SKM-1 treated with dmso at 0.1 percent for 144 hours (cell line): Measurements from ENCODE around the gene AP1S3.
"Not testable (repeated sequence)": the region's sequence is repeated elsewhere in the genome, so short reads cannot be mapped to it uniquely, and the experiment has no call there.

Experiments
- DNase-seq: peaks from one replicate; lab custom pipeline; 2025; ENCODE audit not compliant: unreplicated experiment; lab: John Stamatoyannopoulos, UW

AP1S3 gene

DNA sequence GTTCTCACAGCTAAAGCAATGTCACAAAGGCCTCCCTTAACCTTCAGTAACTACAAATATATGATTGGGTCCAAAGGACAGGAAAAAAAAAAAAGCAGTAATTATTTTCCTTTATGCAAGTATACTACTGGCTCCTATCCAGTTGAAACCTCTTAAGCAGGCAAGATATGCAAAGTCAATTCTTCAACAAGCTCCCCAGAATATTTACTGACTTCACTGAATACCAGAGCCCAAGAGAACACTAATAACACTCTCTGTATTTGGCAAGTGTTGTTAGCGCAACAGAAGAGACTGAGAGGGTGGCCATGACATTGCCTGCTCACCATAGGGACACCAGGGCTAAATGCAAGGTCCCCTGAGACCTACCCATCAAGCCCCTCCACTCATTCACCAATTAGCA lies 74.5 kb downstream of the AP1S3 start:
- DNase-seq: no peak

DNA sequence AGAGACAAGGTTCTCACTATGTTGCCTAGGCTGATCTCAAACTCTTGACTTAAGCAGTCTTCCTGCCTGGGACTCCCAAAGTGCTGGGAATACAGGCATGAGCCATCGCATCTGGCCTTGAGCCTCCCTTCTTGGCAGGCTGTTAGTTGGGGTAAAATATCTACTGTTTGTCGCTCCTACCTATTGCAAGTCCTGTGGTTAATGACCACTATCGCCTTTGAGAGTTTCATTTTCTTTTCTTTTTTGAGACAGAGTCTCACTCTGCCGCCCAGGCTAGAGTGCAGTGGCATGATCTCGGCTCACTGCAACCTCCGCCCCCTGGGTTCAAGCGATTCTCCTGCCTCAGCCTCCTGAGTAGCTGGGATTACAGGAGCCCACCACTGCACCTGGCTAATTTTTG lies 75.6 kb downstream of the AP1S3 start:
- not testable (repeated sequence) for DNase-seq

DNA sequence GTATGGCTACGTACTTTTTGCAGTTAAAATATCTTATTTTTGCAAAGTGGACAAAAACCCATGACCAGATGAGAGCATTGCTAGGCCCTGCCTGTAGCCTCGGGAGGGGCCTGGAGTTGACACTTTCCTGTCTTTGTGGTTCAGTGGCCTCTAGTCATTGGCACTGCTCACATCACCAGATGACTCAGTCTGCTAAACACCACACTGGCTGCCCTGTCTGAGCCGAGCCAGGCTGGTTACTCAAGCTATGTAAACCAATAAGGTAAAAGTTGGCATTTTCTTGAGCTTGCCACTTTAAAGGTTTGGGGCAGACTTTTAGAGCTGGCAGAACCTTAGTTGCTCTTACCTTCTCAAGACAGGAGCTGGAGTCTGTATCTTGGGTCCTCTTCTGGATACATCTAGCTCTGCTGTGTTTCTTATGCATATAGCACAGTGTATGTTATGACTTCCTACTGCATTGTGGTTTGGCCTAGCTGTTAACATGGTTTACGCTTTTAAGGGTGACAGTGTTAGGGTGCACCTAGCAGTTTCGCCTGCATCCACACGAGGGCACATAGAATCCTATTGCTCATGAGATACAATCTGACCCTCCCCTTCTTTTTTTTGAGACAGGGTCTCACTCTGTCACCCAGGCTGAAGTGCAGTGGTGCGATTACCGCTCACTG lies 76.4 kb downstream of the AP1S3 start:
- DNase-seq: no peak

DNA sequence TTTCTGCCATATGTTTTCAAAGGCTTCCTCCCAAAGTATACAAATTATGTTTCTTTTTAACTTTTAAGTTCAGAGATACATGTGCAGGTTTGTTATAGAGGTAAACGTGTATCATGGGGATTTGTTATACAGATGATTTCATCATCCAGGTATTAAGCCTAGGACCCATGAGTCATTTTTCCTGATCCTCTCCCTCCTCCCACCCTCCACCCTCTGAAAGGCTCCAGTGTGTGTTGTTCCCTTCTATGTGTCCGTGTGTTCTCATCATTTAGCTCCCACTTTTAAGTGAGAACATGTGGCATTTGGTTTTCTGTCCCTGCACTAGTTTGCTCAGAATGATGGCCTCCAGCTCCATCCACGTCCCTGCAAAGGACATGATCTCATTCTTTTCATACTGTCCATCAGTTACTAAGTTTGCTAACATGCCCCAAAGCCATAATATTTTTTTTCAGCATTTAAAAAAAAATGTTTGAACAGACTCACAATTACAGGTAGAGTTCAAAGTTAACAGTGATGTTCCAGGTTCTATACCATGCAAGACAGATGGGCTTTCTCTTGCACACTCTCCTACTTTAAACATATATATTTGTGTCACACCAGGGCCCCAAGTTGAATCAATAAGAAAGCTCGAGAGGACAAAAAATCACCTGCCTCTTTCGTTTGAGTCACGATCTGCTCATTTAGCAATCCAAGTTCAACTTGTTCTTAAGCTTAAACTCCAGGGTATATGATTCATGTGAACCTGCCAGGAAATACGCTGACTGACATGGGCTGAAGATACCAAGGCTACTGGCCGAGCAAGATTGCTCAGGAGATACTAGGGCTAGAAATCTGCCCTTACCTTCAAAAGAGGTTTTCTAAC lies 77.6 kb downstream of the AP1S3 start:
- DNase-seq: no peak

DNA sequence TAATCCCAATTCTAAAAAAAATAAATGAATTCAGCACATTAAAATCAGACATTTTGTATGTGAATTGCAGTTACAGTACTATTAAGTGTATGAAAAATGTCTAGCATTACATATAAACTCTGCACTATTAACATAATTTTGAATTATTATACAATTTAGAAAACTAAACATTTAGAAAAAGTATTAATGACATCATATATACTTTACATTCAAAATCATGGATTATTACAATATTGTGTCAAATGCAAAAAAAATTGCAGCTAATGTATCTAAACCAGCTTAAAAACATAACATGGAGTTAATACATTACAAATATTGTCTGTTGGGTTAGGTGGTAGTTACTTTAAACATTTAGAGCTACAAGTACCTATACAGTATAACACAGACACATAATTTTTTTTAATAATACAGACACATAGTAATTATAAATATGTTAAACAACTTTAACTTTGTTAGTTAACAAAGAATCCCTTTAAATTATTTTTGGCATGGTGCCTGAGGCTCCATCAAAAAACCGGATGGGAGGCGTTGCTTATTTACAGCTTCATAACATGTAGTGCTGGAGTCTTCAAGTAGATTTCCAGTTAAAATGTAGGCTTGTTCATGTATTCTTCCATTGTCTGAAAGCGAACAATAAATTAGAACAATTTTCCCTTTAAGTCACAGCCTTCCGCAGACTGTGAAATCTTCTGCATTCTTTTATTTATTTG lies 79.1 kb downstream of the AP1S3 start:
- no peak for DNase-seq

DNA sequence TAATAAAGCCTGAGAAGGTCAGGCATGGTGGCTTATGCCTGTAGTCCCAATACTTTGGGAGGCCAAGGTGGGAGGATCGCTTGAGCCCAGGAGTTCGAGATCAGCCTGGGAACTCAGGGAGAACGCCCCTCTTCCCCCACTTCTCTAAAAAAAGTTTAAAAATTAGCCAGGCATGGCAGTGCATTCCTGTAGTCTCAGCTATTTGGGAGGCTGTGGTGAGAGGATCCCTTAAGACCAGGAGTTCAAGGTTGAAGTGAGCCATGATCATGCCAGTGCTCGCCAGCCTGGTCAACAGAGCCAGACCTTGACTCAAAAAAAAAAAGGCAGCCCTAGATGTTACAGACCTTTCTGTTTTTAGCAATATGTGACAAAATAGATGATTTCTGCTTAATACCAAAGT lies 83.4 kb downstream of the AP1S3 start:
- no peak for DNase-seq

DNA sequence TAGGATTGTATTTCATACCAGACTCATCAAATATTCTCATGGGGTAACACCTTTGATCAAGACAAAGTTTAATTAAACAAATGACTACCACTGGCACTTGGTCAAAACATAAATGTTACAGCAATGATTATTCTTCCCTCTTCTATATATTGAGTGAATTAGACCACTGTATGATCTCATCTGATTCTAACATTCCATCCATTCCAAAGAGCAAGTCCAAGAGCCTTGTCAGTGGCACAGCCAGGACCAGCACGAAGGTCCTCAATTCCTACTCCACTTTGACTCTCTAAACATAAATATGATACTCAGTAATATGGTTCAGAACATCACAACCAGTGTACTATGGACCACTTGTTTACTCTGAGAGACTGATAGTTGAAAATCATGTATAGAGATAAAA lies 86.4 kb downstream of the AP1S3 start:
- no peak for DNase-seq

DNA sequence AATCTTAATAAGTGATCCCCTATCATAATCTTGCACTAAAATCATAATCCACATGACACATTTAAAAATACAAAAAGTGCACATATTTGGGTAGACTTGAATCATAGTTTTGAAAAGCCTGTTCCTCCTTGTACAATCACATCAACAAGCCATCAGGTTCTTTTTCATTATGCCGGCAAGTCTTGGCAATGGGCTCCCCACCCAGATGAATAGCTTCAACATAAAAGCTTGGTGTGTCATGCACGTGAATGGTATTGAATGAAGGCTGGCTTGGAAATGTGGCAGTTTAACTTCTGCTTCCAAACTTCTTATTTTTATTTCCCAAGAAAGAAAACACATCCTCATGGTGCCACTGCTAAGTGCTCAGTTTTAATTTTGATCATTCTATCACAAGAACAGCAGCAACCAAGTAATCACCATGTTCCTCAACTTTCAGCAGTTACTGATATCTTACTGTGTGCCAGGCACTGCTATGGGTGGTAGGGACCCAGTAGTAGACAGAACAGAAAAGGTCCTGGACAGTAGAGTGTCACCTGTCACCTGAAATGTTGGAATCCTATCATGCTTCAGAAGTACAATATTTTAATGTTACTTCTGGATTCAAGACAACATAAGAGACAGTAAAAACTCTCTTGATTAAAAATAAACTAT lies 89.9 kb downstream of the AP1S3 start:
- no peak for DNase-seq

DNA sequence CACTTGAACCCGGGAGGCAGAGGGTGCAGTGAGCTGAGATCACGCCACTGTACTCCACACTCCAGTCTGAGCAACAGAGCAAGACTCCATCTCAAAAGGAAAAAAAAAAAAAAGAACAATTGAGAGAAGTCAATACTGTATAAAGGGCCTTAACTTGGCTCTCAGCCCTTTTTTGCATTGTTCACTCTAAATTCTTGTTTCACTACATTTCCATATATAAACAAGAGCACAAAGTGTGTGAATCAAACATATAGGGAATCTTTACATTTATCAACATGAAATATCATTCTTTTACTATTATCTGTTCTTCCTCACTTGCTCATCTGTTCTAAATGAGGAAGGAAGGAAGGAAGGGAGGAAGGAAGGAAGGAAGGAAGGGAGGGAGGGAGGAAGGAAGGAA lies 90.8 kb downstream of the AP1S3 start:
- DNase-seq: no peak

DNA sequence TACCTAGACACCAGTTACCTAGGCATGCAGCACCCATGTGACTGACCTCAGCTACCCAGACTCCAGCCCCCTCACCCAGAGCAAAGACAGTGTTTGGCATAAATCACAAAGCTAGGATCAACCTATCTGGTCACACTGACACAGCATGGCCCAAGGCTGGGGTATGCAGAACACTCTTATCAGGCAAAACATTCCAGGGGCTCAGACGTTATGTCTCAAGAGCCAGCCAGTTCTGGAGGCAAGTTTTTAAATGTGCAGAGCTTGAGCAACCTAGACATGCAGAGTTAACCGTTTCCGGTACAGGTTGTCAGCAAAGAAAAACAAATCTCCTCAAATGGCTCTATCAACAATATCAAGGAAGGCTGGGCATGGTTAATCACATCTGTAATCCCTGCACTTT lies 92.8 kb downstream of the AP1S3 start:
- no peak for DNase-seq

DNA sequence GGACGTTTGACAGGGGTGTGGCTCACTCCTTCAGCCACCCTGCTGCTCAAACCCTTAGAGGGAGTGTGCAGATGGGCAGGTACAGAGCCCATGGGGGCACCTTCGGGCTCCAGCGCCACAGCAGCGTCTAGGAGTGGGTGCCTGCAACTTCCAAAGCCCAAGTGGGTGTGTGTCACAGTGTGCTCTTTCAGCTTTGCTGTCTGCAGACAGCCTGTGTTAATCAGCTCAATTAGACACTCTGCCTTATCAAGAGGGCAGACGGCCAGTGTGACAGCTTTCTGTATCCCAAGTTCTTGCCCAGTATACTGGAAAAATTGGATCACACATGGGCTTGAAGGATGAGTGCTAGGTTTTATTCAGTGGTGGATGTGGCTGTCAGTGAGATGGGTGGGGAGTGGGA lies 96.7 kb downstream of the AP1S3 start:
- DNase-seq: no peak

DNA sequence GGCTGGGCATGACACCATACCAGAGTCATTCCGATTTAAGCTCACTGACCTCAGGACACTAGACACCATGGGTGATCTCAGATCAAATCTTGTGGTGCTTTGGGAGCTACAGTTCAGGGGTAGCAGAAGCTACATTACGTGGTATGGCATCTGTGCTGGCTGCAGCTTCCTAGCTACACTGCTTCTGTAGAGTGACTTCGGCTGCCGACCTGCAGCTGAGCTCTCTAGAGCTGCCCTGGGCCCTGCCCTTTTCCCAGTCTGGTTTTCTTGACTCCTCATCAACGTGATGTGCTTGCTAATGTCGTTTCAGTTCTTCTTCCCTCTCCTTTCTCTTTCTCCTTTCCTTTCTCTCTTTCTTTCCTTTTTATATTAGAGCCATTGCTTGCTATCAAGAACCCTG lies 100.2 kb downstream of the AP1S3 start:
- no peak for DNase-seq

DNA sequence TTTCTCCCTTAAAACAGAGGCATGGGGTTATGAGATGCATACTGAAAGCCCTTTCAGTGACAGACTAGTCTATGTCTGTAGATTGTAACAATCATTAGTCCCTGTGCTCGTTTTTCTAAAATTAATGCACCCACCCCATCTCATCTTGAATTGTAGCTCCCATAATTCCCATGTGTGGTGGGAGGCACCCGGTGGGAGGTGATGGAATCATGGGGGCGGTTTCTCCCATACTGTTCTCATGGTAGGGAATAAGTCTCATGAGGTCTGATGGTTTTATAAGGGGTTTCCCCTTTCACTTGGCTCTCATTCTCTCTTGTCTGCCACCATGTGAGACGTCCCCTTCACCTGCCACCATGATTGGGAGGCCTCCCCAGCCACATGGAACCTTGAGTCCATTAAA lies 100.9 kb downstream of the AP1S3 start:
- no peak for DNase-seq

DNA sequence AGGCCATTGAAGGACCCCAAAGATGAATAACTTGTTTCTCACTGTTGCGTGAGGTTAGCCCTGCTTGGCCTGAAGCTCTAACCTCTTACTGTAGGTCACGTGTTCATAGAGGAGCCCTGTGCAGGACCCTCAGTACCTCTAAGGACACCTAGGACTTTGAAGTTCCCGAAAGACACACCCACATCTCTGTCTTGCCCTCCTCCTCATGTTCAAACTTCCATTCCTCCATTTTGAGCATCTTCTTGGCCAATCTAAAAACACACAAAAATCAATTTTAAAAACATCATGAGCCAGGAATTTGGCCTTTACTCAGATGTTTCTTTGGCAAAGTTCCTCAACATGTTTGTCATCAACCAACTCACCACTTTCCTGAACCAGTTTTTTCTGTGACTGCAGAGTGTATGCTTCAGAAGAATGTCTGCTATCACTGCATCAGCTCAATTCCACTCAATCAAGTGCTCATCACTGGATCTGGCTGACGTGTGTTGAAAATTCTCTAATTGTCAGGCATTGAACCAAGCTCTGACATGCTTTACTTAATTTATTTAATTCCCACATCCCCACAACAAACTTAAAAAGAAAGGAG lies 101.6 kb downstream of the AP1S3 start:
- no peak for DNase-seq

DNA sequence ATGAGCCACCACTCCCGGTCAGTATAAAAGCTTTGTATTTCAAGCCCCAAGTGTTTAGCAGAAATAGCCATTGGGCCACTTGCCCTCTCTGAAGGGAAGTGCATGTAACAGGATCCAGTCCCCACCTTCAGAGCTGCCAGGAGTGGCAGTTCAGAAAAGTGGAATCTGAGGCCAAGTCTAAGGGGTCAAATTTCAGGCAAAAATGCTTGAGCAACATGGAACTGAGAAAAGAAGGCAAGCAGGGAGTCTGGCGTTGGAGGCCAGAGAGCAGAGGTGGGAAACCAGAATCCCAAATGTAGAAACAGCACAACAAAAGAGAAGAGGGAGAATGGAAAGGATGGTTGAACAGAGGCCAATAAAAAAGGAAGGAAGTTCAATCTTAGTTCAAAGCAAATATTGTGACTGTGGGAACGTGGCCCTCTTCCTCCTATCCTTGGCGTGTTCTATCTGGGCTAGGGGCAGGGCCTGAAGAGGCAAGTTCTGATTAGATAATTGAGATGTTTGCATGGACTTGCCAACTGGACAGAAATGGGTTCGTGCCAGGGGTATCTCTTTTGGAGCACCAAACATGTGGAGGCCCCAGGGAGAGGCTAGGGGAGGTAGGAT lies 102.2 kb downstream of the AP1S3 start:
- DNase-seq: peak; percentile 46

DNA sequence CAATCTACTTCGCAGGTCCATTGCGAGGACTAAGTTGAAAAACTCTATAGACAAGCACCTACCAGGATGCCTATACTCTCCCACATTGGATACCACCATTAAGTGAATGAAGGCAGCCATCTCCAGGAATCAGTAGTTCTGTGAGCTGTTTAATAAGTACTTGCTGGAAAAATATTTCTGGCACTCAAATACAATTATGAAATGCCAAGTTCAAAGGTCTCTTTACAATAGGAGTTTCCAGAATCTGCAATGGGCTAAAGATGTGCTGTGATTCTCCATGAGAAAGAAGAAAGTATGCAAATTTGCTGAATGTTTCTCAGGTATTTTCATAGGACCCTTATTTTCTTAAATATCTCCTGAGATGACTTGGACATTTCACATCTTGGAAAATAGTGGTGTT lies 103.0 kb downstream of the AP1S3 start:
- DNase-seq: no peak

DNA sequence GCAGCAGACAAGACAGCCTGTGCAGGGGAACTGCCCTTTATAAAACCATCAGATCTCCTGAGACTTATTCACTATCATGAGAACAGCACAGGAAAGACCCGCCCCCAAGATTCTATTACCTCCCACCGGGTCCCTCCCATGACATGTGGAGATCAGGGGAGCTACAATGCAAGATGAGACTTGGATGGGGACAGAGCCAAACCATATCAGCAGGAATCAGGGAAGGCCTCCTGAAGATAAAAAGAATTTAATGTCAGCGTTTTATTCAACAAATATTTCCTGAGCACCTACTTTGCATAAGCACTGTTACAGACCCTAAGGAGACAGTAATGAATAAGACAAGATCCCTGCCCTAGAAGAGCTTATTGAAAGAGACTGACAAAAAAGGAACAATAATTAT lies 105.0 kb downstream of the AP1S3 start:
- DNase-seq: no peak

DNA sequence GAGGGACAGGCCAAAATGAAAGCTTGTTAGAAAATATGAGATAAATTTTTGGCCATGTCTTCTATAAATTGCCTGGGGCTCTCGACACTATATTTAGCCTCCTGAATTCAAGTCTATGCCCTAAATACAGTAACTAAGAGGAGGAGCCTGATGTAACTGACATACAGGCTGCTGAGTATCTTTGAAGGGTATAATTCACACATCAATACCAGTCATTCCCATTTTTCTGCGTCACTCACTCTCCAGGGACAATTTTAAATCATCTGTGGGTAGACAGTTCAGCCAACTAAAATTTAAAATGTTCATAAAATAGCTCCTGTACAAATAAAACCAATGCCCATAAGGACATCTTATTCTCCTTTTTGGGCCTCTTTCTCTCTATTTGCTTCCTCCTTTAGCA lies 105.9 kb downstream of the AP1S3 start:
- DNase-seq: no peak

DNA sequence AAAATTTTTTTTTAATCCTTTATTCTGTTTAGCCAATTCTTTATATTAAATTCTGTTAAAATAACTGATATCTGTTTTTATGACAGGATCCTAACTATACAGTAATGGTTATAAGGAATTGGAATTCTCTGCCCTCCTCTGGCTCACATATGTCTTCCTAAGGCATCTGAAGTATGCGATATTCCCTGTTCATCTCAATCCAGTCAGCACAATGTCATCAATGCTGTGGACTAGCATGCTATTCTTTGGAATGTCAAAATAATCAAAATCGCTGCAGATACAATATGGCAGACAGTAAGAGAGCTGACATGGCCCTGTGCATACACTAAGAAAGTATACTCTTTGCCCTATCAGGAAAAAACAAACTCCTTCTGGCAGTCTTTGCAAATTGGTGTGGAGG lies 107.6 kb downstream of the AP1S3 start:
- DNase-seq: no peak

DNA sequence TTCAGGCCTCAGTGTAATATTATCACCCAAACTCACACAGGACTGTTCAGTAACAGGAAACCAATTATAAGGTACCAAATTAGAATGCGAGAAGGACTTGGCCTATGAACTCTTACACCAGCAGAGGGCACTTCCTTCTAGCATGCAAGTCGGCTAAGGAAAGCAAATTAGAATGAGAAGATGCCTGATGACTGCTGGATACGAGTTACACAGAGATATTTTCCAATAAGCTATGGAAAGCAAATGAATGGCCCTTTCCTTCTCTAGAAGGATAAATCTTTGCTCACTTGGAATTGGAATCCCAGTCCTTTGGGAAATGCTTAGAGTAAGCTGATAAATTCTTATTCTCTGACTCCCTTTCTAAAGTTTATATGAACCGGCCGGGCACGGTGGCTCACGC lies 109.8 kb downstream of the AP1S3 start:
- DNase-seq: peak; percentile 72
